MM.1S (cell line): ENCODE data around the gene SMLR1.

ENCODE experiments used
- DNase-seq: peaks from one replicate; pipeline ENCODE4 v3.0.0-alpha.2; 2015
- H2AFZ ChIP-seq: fragments of 300-600 bp; sonication (generic); 2 replicates; pipeline ENCODE4 v1.6.0; 2016; ENCODE audit warnings: antibody characterized with exemption, low read length
- H3F3A ChIP-seq: fragments of 300-600 bp; sonication (generic); 2 replicates; pipeline ENCODE4 v1.6.1; 2016; ENCODE audit warnings: mild to moderate bottlenecking, antibody characterized with exemption, low read length, moderate library complexity, mixed read lengths; ENCODE audit not compliant: insufficient read depth
- H3K27ac ChIP-seq: fragments of 300-600 bp; sonication (generic); 2 replicates; pipeline ENCODE4 v1.5.1; 2016; ENCODE audit warnings: mild to moderate bottlenecking, low read length
- H3K27me3 ChIP-seq: fragments of 300-600 bp; sonication (generic); replicated peaks from 2 replicates; pipeline ENCODE4 v1.6.0; 2016; ENCODE audit warnings: low read length; ENCODE audit not compliant: insufficient read depth
- H3K36me3 ChIP-seq: fragments of 300-600 bp; sonication (generic); replicated peaks from 2 replicates; pipeline ENCODE4 v1.6.1; 2016; ENCODE audit warnings: mild to moderate bottlenecking, low read length, mixed read lengths; ENCODE audit not compliant: insufficient read depth
- H3K4me1 ChIP-seq: fragments of 300-600 bp; sonication (generic); 2 replicates; pipeline ENCODE4 v1.6.1; 2016; ENCODE audit warnings: low read length, mixed read lengths
- H3K4me2 ChIP-seq: fragments of 300-600 bp; sonication (generic); 2 replicates; pipeline ENCODE4 v1.6.0; 2016; ENCODE audit warnings: low read depth, low read length
- H3K4me3 ChIP-seq: fragments of 300-600 bp; sonication (generic); 2 replicates; pipeline ENCODE4 v1.5.1; 2016; ENCODE audit warnings: low read length, mixed read lengths
- H3K79me2 ChIP-seq: fragments of 300-600 bp; sonication (generic); 2 replicates; pipeline ENCODE4 v1.6.1; 2016; ENCODE audit warnings: mixed run types, low read length, mixed read lengths
- H3K9ac ChIP-seq: fragments of 300-600 bp; sonication (generic); 2 replicates; pipeline ENCODE4 v1.6.1; 2016; ENCODE audit warnings: low read length, mixed read lengths
- H3K9me2 ChIP-seq: fragments of 300-600 bp; sonication (generic); replicated peaks from 2 replicates; pipeline ENCODE4 v1.6.1; 2016; ENCODE audit warnings: mild to moderate bottlenecking, low read length, mixed read lengths; ENCODE audit not compliant: insufficient read depth
- H3K9me3 ChIP-seq: fragments of 300-600 bp; sonication (generic); replicated peaks from 2 replicates; pipeline ENCODE4 v1.6.1; 2016; ENCODE audit warnings: mild to moderate bottlenecking, low read length, mixed read lengths; ENCODE audit not compliant: insufficient read depth
- H4K20me1 ChIP-seq: fragments of 300-600 bp; sonication (generic); 2 replicates; pipeline ENCODE4 v1.6.1; 2016; ENCODE audit warnings: mild to moderate bottlenecking, low read length, moderate library complexity, mixed read lengths; ENCODE audit not compliant: insufficient read depth
- EZH2 ChIP-seq: fragments of 300-600 bp; sonication (generic); optimal IDR thresholded peaks from 2 replicates; pipeline ENCODE3; 2017; ENCODE audit warnings: low read depth, mild to moderate bottlenecking, antibody characterized with exemption, low read length, mixed read lengths
- EZH2phosphoT487 ChIP-seq: fragments of 300-600 bp; sonication (generic); IDR thresholded peaks from 2 replicates; pipeline ENCODE4 v1.6.1; 2018; ENCODE audit warnings: antibody characterized with exemption, low read length
- TF ChIP-seq, protein P1 (sequence below): fragments of 300-600 bp; sonication (generic); IDR thresholded peaks from 2 replicates; pipeline ENCODE4 v1.5.1; 2016; ENCODE audit warnings: antibody characterized with exemption, low read length, mixed read lengths

SMLR1 gene

DNA sequence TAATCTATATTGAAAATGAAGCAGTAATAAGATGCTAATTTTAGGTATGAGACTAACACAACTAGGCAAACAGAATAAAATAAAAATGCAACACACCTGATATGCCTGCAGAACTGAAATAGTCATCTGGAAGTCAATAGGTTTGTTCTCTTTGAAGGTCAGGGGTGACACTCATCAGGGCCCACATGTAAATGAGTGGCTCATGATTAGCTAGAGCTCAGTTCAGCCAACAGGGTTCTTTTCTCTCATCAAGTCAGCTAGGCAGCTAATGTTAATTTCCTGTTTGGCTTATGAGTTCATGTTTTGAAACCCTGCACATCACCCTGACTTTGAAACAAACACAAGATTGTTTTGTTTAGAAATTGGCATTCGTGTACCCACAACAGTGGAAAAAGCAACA is 23.8 kb downstream of the SMLR1 start:
- Histone ChIP-seq H3K4me2 (no peak overlapping the region), H3K9ac (no peak overlapping the region), H3K36me3 (no peaks in the 10 kb centered on the region), H3K9me3 (no peaks in the 10 kb centered on the region), H2AFZ (no peak overlapping the region), H3K27me3 (no peaks in the 10 kb centered on the region), H3F3A (no peaks in the 10 kb centered on the region), H3K4me3 (no peak overlapping the region), H3K79me2 (no peaks in the 10 kb centered on the region), H4K20me1 (no peaks in the 10 kb centered on the region), H3K27ac (no peak overlapping the region), H3K4me1 (peaks cover 19% of the 10 kb centered on the region), H3K9me2 (no peaks in the 10 kb centered on the region)
- peak; percentile 29 for DNase-seq
- no peak for TF ChIP-seq EZH2phosphoT487
- TF ChIP-seq EZH2, result no peak
- TF ChIP-seq, protein P1, sequence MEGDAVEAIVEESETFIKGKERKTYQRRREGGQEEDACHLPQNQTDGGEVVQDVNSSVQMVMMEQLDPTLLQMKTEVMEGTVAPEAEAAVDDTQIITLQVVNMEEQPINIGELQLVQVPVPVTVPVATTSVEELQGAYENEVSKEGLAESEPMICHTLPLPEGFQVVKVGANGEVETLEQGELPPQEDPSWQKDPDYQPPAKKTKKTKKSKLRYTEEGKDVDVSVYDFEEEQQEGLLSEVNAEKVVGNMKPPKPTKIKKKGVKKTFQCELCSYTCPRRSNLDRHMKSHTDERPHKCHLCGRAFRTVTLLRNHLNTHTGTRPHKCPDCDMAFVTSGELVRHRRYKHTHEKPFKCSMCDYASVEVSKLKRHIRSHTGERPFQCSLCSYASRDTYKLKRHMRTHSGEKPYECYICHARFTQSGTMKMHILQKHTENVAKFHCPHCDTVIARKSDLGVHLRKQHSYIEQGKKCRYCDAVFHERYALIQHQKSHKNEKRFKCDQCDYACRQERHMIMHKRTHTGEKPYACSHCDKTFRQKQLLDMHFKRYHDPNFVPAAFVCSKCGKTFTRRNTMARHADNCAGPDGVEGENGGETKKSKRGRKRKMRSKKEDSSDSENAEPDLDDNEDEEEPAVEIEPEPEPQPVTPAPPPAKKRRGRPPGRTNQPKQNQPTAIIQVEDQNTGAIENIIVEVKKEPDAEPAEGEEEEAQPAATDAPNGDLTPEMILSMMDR, result no peak

DNA sequence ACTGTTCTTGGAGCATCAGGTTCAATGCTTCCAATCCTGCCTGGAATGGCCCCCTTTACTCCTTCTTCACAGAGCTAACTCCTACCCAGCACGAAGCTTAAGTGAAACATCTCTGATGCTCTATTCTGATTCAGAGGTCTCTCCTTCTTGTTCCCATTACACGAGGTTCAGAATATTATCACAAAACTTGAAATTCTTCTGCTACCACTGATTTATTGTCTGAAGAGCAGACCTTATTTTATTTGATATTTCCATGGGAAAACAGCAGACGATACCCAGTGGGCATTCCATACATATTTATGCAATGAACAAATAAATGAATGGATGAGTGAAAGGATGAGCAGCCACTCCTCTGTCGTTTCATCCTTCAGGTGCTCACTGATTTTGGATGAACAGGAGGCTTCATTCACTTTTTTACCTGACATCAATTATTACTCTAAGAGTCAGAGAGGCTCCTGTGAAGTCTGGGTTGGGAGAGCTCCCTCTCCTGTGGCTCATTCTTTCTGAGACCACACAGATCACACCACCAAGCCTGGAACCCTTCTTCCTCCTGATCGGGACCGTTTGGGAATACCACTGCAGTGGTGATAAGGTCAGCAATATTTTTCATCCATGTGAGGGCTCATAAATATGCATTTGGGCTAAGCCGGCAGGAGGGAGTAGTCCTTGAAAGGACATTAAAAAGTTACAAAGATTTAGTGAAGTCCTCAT is 25.8 kb downstream of the SMLR1 start:
- TF ChIP-seq, protein P1, result no peak
- Histone ChIP-seq H3K27ac (no peak overlapping the region), H3K79me2 (no peaks in the 10 kb centered on the region), H3K9me2 (no peaks in the 10 kb centered on the region), H2AFZ (no peak overlapping the region), H3K9me3 (no peaks in the 10 kb centered on the region), H3K36me3 (no peaks in the 10 kb centered on the region), H3K9ac (no peak overlapping the region), H3K4me3 (no peak overlapping the region), H3K4me2 (no peak overlapping the region), H3K4me1 (peaks cover 29% of the 10 kb centered on the region), H3F3A (no peaks in the 10 kb centered on the region), H3K27me3 (no peaks in the 10 kb centered on the region), H4K20me1 (no peaks in the 10 kb centered on the region)
- DNase-seq, result no peak

DNA sequence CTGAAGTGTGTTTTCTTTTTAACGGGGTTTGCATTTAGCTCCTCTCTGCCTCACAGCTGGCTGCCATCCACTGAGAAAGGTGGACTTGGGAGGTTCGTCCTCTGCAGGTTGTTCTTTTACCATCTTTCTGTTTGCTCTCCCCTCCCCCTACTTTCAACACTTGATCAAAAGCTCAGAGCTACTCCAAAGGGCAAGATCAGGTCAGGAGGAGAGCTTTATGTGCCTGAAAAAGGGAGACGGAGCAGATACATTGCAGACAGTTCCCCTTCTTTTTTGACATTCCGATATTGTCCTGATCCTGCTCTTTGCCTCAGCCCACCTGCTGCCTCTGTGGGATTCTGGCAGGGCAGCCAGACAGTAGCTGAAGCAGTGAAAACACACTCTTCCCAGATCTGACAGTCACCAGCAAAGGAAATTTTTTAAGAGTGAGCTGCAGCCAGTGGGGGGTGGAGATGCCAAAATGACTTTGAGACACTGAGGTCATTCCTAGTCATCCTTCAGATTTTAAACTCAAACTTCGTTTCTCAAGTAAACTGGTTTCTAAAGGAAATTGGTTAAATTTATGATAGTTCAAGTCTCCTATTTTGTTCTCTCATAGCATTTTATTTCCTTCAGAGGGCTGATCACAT is 26.5 kb downstream of the SMLR1 start:
- H3K36me3 ChIP-seq, result no peaks in the 10 kb centered on the region
- no peak overlapping the region for H2AFZ ChIP-seq
- TF ChIP-seq, protein P1, result no peak
- TF ChIP-seq EZH2phosphoT487 (no peak), EZH2 (no peak)
- no peaks in the 10 kb centered on the region for H3F3A ChIP-seq
- no peaks in the 10 kb centered on the region for H3K79me2 ChIP-seq
- no peaks in the 10 kb centered on the region for H4K20me1 ChIP-seq
- H3K9ac ChIP-seq, result no peak overlapping the region
- H3K4me3 ChIP-seq, result no peak overlapping the region
- no peak for DNase-seq
- H3K27me3 ChIP-seq, result no peaks in the 10 kb centered on the region
- peaks cover 33% of the 10 kb centered on the region for H3K4me1 ChIP-seq
- no peak overlapping the region for H3K27ac ChIP-seq
- no peaks in the 10 kb centered on the region for H3K9me3 ChIP-seq
- H3K4me2 ChIP-seq, result no peak overlapping the region
- no peaks in the 10 kb centered on the region for H3K9me2 ChIP-seq
